ENCODE measurements around the gene NDUFAF4.
"Not testable (repeated sequence)": the region's sequence is repeated elsewhere in the genome, so short reads cannot be mapped to it uniquely, and the experiment has no call there.

NDUFAF4 gene

GRCh38 chr6:96898241-96898851, 655 bp upstream of the NDUFAF4 start:
- DNase-seq: no peak

GRCh38 chr6:96889146-96889545, 8.5 kb downstream of the NDUFAF4 start:
- no peak for DNase-seq

GRCh38 chr6:96888745-96889144, 8.9 kb downstream of the NDUFAF4 start:
- no peak for DNase-seq

- no peak for DNase-seq
Observed at GRCh38 chr6:96886519-96886918, 11.2 kb downstream of the NDUFAF4 start.

GRCh38 chr6:96885187-96885631, 12.5 kb downstream of the NDUFAF4 start:
- DNase-seq: not testable (repeated sequence)

- no peak for DNase-seq
Observed at GRCh38 chr6:96878143-96878542, 19.5 kb downstream of the NDUFAF4 start.

GRCh38 chr6:96876886-96877545, 20.7 kb downstream of the NDUFAF4 start:
- no peak for DNase-seq

GRCh38 chr6:96872976-96873375, 24.7 kb downstream of the NDUFAF4 start:
- no peak for DNase-seq

- DNase-seq: no peak
Observed at GRCh38 chr6:96865055-96865405, 32.7 kb downstream of the NDUFAF4 start.

GRCh38 chr6:96864216-96865054, 33.3 kb downstream of the NDUFAF4 start:
- no peak for DNase-seq

- no peak for DNase-seq
Observed at GRCh38 chr6:96862560-96862959, 35.1 kb downstream of the NDUFAF4 start.

GRCh38 chr6:96861588-96861987, 36.1 kb downstream of the NDUFAF4 start:
- DNase-seq: no peak

GRCh38 chr6:96856856-96857255, 40.8 kb downstream of the NDUFAF4 start:
- no peak for DNase-seq

- no peak for DNase-seq
Observed at GRCh38 chr6:96853083-96853482, 44.6 kb downstream of the NDUFAF4 start.

- DNase-seq: no peak
Observed at GRCh38 chr6:96852605-96853004, 45.1 kb downstream of the NDUFAF4 start.

GRCh38 chr6:96851858-96852257, 45.8 kb downstream of the NDUFAF4 start:
- no peak for DNase-seq

GRCh38 chr6:96849615-96850014, 48.1 kb downstream of the NDUFAF4 start:
- no peak for DNase-seq

- DNase-seq: no peak
Observed at GRCh38 chr6:96844530-96844929, 53.2 kb downstream of the NDUFAF4 start.

GRCh38 chr6:96841345-96841744, 56.3 kb downstream of the NDUFAF4 start:
- no peak for DNase-seq

Measured in stimulated activated CD4-positive, alpha-beta T cell treated with anti-CD3 and anti-CD28 coated beads, Interleukin-1b, Interleukin-23, amount 100 ng/mL, for 48 hours (primary cell).